RWPE1 (cell line): ENCODE data around the gene SOST.
A peak's percentile ranks its signal among the peaks of the same experiment; 100 is the strongest.

ENCODE experiments used
- CTCF ChIA-PET: fragments of 350-600 bp; sonication (Branson Sonifier 250); formaldehyde crosslinking; extraction: SDS; loops from one replicate; lab custom pipeline; 2021; lab: Yijun Ruan, JAX
- POLR2A ChIA-PET: fragments of 400-600 bp; formaldehyde crosslinking; extraction: SDS; loops from one replicate; lab custom pipeline; 2020; ENCODE audit warnings: antibody characterized with exemption; ENCODE audit not compliant: low non-redundant PET; lab: Yijun Ruan, JAX
- DNase-seq: peaks from one replicate; pipeline ENCODE4 v3.0.0; 2012; ENCODE audit warnings: low spot score
- H3K27ac ChIP-seq: fragments of 450-650 bp; 2 replicates; pipeline ENCODE4 v1.5.1; 2017
- CTCF ChIP-seq: fragments of 450-650 bp; conservative IDR thresholded peaks from 2 replicates; pipeline ENCODE4 v1.5.1; 2017; ENCODE audit warnings: low read depth, mild to moderate bottlenecking

Gene SOST

DNA sequence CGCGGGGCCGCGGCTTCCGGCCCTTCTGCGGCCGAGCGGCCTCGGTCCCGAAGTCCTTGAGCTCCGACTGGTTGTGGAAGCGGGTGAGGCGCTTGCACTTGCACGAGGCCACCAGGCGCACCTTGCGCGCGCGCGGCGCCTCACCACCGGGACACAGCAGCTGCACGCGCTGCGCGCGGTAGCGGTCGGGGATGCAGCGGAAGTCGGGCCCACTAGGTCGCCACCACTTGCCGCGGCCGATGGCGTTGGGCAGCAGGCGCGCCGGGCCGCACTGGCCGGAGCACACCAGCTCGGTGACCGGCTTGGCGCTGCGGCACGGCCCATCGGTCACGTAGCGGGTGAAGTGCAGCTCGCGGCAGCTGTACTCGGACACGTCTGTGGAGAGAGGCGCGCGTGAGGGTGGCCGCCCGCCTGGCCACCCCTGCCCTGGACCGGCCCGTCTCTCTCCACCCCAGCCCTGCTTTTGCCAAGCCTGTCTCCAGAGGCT is 3.2 kb downstream of the SOST start:
- ChIA-PET POLR2A (no interaction called here), CTCF (no interaction called here)
- no peak for DNase-seq
- no peak for TF ChIP-seq CTCF
- H3K27ac ChIP-seq = no peak overlapping the region

- ChIA-PET POLR2A (no interaction called here), CTCF (interaction anchor here (0.7 kb wide), 1 partner anchor 54 kb away, joined by 5 read pairs; no protein-coding TSS in a partner anchor)
- no peak for DNase-seq
- H3K27ac ChIP-seq = no peak overlapping the region
- TF ChIP-seq CTCF = no peak
Measured at GRCh38 chr17:43754947-43755346, 3.6 kb downstream of the SOST start.

DNA sequence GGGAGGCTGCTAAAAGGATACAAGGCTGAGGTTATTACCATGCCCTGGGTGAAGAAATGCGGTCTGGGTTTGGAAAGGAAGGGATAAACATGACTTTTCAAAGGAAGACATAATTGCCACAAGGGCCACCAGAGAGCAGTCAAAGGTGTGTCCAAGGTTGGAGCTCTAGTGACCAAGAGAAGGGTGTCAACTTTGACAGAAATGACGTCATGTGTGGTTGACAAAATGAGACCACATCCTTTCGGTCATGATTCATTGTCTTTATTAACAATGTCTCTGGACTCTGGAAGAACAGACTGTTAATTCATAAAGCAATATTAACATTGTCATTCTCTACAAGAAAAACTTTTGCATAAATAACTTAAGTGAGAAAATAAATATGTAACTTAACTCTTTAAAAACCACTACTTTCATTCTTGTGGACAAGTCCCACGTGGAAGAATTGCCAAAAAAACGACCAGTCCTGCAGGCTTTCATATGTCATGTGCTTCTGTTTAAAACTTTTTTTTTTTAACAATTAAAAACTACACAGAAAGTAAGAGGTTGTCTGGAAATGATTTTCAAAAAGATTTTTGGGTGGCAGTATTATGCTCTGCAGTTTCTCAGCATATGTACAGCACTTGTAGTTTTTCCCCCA is 5.0 kb downstream of the SOST start:
- no peak overlapping the region for H3K27ac ChIP-seq
- no peak for DNase-seq
- ChIA-PET POLR2A (no interaction called here), CTCF (no interaction called here)
- no peak for TF ChIP-seq CTCF

DNA sequence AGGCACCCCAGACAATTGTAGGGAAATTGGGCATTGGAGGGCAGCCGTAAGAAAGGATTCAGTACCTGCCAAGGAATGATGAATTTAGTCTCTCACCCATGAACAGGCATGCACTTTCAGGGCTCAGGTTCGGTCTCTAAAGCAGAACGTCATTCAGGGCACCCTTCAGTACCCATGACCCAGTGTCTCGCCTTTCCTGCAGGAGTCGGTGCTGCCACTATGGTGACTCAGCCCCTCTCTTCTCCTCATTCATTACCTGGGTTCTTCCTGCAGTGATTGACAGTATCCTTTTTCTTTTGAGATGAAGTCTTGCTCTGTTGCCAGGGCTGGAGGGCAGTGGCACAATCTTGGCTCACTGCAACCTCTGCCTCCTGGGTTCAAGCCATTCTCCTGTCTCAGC is 8.4 kb downstream of the SOST start:
- peak; percentile 25 for DNase-seq
- H3K27ac ChIP-seq = peak overlapping the region; percentile 37
- ChIA-PET CTCF (interaction anchor here (0.6 to 0.8 kb wide), 2 partner anchors 9 to 56 kb away, joined by 3 read pairs; no protein-coding TSS in a partner anchor), POLR2A (no interaction called here)
- no peak for TF ChIP-seq CTCF

DNA sequence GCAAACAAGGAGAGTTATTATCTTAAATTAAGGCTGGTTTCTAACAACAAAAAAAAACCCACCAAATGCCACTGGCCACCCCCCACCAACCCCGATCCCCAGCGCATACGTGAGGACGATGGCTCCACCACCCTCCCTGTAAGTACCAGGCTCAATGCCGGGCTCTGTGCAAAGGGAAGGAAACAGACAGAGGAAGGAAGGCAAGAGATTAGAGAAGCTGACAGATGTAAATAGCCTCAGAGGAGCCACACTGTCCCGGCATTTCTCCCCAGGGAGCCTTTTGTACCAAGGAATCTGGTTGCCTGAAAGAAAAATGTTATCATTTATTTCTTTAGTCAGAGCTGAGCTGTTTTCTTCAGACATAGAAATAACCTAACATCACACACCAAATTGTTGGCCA is 13.1 kb downstream of the SOST start:
- CTCF ChIA-PET = interaction anchor here (0.8 kb wide), 1 partner anchor 119 kb away, joined by 4 read pairs; no protein-coding TSS in a partner anchor
- H3K27ac ChIP-seq = no peak overlapping the region
- POLR2A ChIA-PET = no interaction called here
- no peak for TF ChIP-seq CTCF
- DNase-seq = no peak

DNA sequence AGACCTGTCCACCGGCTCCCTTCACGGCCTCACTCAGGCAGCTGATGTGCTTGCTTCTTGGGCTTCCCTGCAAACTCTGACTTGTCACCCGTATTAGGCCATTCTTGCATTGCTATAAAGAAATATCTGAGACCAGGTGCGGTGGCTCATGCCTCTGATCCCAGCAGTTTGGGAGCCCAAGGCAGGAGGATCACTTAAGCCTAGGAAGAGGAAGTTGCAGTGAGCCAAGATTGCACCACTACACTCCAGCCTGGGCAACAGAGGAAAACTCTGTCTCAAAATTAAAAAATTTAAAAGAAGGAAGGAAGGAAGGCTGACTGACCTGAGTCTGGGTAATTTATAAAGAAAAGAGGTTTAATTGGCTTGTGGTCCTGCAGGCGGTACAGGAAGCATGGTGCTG is 17.0 kb downstream of the SOST start:
- H3K27ac ChIP-seq = no peak overlapping the region
- no peak for DNase-seq
- ChIA-PET CTCF (no interaction called here), POLR2A (no interaction called here)
- no peak for TF ChIP-seq CTCF
